ENCODE results near the gene DNPH1.

DNPH1 gene

GRCh38 chr6:43175676-43176422, 53.4 kb downstream of the DNPH1 start:
- peaks cover 17% of the 10 kb centered on the region for H3K4me1 ChIP-seq (ENCODE audit: insufficient read depth, low read length)
- no peak overlapping the region for H3K27ac ChIP-seq (ENCODE audit: low read depth, low read length)
- H3K36me3 ChIP-seq (ENCODE audit: insufficient read depth, low read length) = peaks cover 45% of the 10 kb centered on the region

More at GRCh38 chr6:43175676-43176422, 53.4 kb downstream of the DNPH1 start:
- Histone ChIP-seq H3K9ac (ENCODE audit: low read depth, low read length) (no peak overlapping the region), H3K9me3 (ENCODE audit: insufficient read depth, low read depth, low read length) (no peaks in the 10 kb centered on the region), H3K27me3 (ENCODE audit: insufficient read depth, low read length) (no peaks in the 10 kb centered on the region), H3K4me3 (ENCODE audit: low read length) (no peak overlapping the region)
- 97% methylated on average over 11 of the region's 11 CpGs for WGBS
